KMS-11 (cell line): ENCODE measurements around the gene HSF5.

Source experiments
- H2AFZ ChIP-seq: fragments of 200-600 bp; sonication (generic); 2 replicates; pipeline ENCODE4 v1.6.1; 2016; ENCODE audit warnings: antibody characterized with exemption, mixed run types, low read depth
- H3K27ac ChIP-seq: fragments of 200-600 bp; sonication (generic); 2 replicates; pipeline ENCODE4 v1.6.1; 2016; ENCODE audit warnings: mild to moderate bottlenecking, mixed run types
- H3K27me3 ChIP-seq: fragments of 200-600 bp; sonication (generic); 2 replicates; pipeline ENCODE4 v1.6.1; 2017; ENCODE audit warnings: mild to moderate bottlenecking, low read depth, mixed run types, moderate library complexity; ENCODE audit not compliant: insufficient read depth
- H3K36me3 ChIP-seq: fragments of 200-600 bp; sonication (generic); 2 replicates; pipeline ENCODE4 v1.6.1; 2017; ENCODE audit warnings: mild to moderate bottlenecking, mixed run types; ENCODE audit not compliant: insufficient read depth
- H3K4me1 ChIP-seq: fragments of 200-600 bp; sonication (generic); 2 replicates; pipeline ENCODE4 v1.6.1; 2016; ENCODE audit warnings: mild to moderate bottlenecking, low read depth, mixed run types; ENCODE audit not compliant: poor library complexity, severe bottlenecking
- H3K4me2 ChIP-seq: fragments of 200-600 bp; sonication (generic); 2 replicates; pipeline ENCODE4 v1.7.0; 2016; ENCODE audit warnings: mild to moderate bottlenecking, mixed run types
- H3K4me3 ChIP-seq: fragments of 200-600 bp; sonication (generic); IDR thresholded peaks from 2 replicates; pipeline ENCODE4 v1.6.1; 2017; ENCODE audit warnings: low read depth, low read length, mixed read lengths; ENCODE audit not compliant: insufficient read depth
- H3K79me2 ChIP-seq: fragments of 200-600 bp; sonication (generic); 2 replicates; pipeline ENCODE4 v1.6.1; 2016; ENCODE audit warnings: low read depth, mixed run types; ENCODE audit not compliant: insufficient read depth
- H3K9ac ChIP-seq: fragments of 200-600 bp; sonication (generic); 2 replicates; pipeline ENCODE4 v1.6.1; 2016; ENCODE audit warnings: mild to moderate bottlenecking, mixed run types
- H4K20me1 ChIP-seq: fragments of 200-600 bp; sonication (generic); 2 replicates; pipeline ENCODE4 v1.6.1; 2016; ENCODE audit warnings: mild to moderate bottlenecking, mixed run types; ENCODE audit not compliant: insufficient read depth
- TF ChIP-seq, protein P1 (sequence below): fragments of 200-600 bp; sonication (generic); conservative IDR thresholded peaks from 2 replicates; pipeline ENCODE4 v1.6.1; 2017; ENCODE audit warnings: low read depth, mild to moderate bottlenecking, antibody characterized with exemption, low read length, moderate library complexity, mixed read lengths

The HSF5 gene

GRCh38 chr17:58534901-58535421 is 46.8 kb upstream of the HSF5 start:
- no peak overlapping the region for H3K4me2 ChIP-seq
- no peak overlapping the region for H3K27ac ChIP-seq
- H3K4me3 ChIP-seq = no peak overlapping the region
- H3K27me3 ChIP-seq = 0 out of 2 replicates have a peak, but pooled peaks cover 9% of the 10 kb centered on the region
- H3K79me2 ChIP-seq = no peaks in the 10 kb centered on the region
- no peak overlapping the region for H2AFZ ChIP-seq
- no peaks in the 10 kb centered on the region for H4K20me1 ChIP-seq
- TF ChIP-seq, protein P1, sequence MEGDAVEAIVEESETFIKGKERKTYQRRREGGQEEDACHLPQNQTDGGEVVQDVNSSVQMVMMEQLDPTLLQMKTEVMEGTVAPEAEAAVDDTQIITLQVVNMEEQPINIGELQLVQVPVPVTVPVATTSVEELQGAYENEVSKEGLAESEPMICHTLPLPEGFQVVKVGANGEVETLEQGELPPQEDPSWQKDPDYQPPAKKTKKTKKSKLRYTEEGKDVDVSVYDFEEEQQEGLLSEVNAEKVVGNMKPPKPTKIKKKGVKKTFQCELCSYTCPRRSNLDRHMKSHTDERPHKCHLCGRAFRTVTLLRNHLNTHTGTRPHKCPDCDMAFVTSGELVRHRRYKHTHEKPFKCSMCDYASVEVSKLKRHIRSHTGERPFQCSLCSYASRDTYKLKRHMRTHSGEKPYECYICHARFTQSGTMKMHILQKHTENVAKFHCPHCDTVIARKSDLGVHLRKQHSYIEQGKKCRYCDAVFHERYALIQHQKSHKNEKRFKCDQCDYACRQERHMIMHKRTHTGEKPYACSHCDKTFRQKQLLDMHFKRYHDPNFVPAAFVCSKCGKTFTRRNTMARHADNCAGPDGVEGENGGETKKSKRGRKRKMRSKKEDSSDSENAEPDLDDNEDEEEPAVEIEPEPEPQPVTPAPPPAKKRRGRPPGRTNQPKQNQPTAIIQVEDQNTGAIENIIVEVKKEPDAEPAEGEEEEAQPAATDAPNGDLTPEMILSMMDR = no peak
- H3K36me3 ChIP-seq = no peaks in the 10 kb centered on the region
- peaks cover 6% of the 10 kb centered on the region for H3K4me1 ChIP-seq
- no peak overlapping the region for H3K9ac ChIP-seq

DNA sequence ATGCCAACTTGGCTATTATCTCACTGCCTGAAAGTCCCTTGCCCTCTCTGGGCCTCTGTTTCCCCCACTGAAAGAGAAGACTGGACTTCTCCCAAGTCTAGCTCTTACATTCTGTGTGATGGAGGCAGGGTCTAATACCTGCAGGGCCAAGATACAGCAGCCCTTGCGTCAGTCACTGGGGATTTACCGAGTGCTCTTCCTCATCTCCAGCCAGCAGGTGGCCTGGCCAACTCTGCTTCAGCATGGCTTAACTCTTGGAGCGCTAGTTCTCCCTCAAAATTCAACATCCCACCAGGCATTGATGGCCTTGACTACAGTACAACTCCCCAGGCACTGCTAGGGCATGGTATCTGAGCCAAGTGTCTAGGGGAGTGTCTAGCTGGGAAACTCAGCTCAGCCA is 46.1 kb upstream of the HSF5 start:
- H3K27ac ChIP-seq = no peak overlapping the region
- H3K4me3 ChIP-seq = no peak overlapping the region
- no peak overlapping the region for H3K9ac ChIP-seq
- H3K79me2 ChIP-seq = no peaks in the 10 kb centered on the region
- no peaks in the 10 kb centered on the region for H4K20me1 ChIP-seq
- H3K27me3 ChIP-seq = 0 out of 2 replicates have a peak, but pooled peaks cover 9% of the 10 kb centered on the region
- H3K4me2 ChIP-seq = no peak overlapping the region
- H3K4me1 ChIP-seq = peaks cover 6% of the 10 kb centered on the region
- H3K36me3 ChIP-seq = no peaks in the 10 kb centered on the region
- H2AFZ ChIP-seq = no peak overlapping the region
- TF ChIP-seq, protein P1 = no peak

DNA sequence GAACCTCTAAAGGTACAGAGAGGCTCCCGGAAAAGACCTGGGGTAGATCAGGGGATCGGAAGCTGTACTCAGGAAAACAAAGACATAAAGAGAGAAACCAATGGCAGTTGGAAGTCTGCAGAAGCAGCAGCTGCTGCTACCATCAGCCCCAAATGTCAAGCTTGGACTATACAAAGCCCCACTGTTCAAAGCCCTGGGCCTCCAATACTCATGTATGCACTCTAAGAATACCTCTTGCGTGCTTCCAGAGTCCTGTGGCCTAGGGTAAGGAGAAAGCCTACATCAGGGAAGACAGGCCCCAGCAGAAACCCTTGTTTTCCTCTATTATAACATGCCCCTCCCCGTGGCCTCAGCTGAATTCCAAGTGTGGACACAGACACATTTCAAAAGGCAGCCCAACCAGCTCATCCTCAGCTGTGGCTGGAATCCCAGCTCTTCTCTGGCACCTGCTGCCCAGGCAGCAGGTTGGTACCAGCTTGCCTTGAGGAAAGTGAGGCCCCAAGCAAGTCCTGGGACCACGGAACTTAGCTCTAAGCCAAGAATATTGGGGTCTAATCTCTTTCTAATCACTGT is 45.5 kb upstream of the HSF5 start:
- H2AFZ ChIP-seq = no peak overlapping the region
- H3K36me3 ChIP-seq = no peaks in the 10 kb centered on the region
- H3K4me3 ChIP-seq = no peak overlapping the region
- H3K4me1 ChIP-seq = peaks cover 6% of the 10 kb centered on the region
- no peak overlapping the region for H3K9ac ChIP-seq
- no peaks in the 10 kb centered on the region for H3K79me2 ChIP-seq
- no peak overlapping the region for H3K4me2 ChIP-seq
- no peak overlapping the region for H3K27ac ChIP-seq
- no peaks in the 10 kb centered on the region for H4K20me1 ChIP-seq
- TF ChIP-seq, protein P1 = no peak
- 0 out of 2 replicates have a peak, but pooled peaks cover 9% of the 10 kb centered on the region for H3K27me3 ChIP-seq

- peaks cover 6% of the 10 kb centered on the region for H3K4me1 ChIP-seq
- H2AFZ ChIP-seq = peak overlapping the region; percentile 72; the same call in 1 of the 2 replicates
- peak overlapping the region; percentile 98; the same call in 1 of the 2 replicates for H3K4me2 ChIP-seq
- no peaks in the 10 kb centered on the region for H3K36me3 ChIP-seq
- H3K27me3 ChIP-seq = 0 out of 2 replicates have a peak, but pooled peaks cover 9% of the 10 kb centered on the region
- no peak overlapping the region; the same call in 1 of the 2 replicates for H3K9ac ChIP-seq
- H3K4me3 ChIP-seq = no peak overlapping the region
- H3K27ac ChIP-seq = no peak overlapping the region
- no peaks in the 10 kb centered on the region for H4K20me1 ChIP-seq
- TF ChIP-seq, protein P1 = no peak
- no peaks in the 10 kb centered on the region for H3K79me2 ChIP-seq
These were observed 44.3 kb upstream of the HSF5 start for GRCh38 chr17:58532555-58532951.
